Medulla oblongata (tissue), 1 donor: Measurements from ENCODE around the gene RENBP.

Experiments
- DNase-seq: peaks from one replicate; pipeline ENCODE4 v3.0.0-alpha.2; 2015; ENCODE audit errors: extremely low spot score

RENBP gene

DNA sequence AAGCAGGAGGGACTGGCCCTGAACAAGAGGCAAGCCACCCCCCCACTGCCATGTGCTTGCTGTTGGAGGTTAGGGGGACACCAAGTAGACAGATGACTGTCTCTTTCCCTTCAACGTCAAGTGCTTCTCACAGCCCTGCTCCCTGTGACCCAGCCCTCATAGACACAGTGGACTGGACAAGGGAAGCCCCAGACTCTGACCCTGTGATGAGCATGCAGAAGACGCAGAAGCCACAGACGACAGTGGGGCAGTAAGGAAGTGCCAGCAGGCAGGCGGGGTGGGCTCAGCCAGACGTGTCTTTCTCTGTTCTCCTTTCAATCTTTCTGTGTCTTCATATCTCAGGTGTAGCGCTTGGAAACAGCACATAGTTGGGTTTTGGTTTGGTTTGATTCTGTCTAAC lies 56.1 kb downstream of the RENBP start:
- no peak for DNase-seq

DNA sequence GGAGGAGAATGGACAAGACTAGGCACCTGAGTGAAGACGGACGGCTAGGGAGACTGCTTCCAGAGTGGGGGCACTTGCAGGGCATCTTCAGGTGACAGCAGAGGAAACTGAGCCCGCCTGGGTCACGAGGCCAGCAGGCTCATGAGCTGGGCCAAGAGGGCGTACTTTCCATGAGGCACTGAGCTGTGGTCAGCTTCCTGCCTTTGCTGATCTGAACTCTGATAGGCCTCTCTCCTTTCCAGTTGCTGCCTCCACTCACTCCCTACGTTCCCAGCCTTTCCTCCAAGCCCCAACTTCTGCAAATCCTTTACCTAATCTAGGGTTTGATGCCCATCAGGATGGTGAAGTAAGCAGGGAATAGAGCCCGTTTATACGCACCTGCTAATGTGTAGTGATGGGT lies 57.1 kb downstream of the RENBP start:
- DNase-seq = no peak

DNA sequence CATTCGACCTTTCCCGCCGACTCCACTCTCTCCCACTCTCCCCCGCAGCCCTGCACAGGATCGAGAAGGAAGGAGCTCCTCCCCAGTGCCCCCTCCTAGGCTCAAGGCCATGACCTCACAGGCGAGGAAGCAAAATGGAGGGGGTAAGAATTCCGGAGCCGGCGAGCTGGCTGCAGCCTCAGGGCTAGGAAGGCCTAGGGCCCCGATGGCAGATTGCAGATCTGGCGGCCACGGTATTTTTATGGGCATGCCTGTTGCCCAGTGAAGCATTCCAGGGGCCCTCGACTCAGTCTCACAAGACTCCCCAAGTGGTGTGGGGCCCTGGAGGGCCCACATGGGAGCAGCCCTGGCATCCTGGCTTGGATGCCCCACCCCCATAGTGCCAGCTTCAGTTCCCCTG lies 57.5 kb downstream of the RENBP start:
- DNase-seq = no peak

DNA sequence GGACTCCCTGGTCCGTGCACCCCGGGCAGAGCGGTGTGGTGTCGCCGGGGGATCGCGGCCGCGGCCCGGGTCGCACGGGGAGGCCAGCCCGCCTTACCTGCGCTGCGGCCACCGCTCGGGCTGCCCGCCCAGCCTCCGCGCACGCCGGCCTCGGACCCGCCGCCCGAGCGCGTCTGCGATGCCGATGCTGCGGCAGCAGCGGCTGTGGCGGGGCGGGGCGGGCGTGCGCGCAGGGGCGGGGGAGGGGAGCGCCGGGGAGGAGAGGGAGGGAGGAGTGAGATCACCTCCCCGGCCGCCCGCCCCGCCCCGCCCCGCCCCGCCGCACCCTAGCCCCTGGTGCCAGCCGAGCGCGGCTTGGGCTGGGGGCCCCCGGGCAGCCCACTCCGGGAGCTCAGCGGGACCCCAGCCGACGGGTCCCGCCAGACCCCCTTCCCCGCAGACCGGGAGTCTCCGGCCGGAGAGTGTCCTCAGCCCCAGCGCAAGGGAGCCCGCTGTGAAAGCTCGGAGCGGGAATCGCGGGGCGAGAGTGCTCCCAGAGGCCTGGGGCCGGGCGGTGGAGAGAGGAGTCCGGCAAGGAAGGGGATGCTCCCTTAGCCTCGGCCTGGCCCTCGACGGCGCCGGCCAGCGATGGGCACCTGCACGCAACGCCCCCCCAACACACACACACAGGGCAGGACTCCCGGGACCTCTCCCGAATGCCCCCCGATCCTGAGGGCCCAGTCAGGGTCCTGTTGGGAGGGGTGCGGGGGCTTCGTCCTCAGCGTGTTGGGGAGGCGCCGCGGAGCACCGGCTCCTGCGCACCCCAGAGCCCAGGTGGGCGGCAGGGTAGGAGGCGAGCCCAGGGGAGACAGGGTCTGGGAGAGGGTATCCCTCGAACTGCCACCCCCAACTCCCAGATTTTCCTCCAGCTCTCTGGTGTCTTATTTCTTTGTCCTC lies 58.2 kb downstream of the RENBP start, which contains the start of gene L1CAM:
TSS of gene L1CAM (minus strand) at position 206 of the 936 bp plus-strand sequence. CDS start 10,337 bp downstream, outside the sequence.
- DNase-seq = no peak
